HepG2 (cell line): ENCODE measurements around the gene TEF. TPM values are rescaled to one million over a fixed set of nuclear protein-coding genes. Genes with fewer than 3 reads are reported as not detected.

Experiments
- ATAC-seq: fragments of 200-7000 bp; cut with Tn5 transposase; 3 replicates; pipeline ENCODE4 v1.9.1; 2020; ENCODE audit warnings: mild to moderate bottlenecking, moderate library complexity
- BruUV-seq: library from RNA; stranded (reverse); fragments of 400-500 nt; replicated peaks from 2 replicates; lab custom pipeline; 2021; lab: Mats Ljungman, UMichigan
- CTCF ChIA-PET: fragments of 300-600 bp; formaldehyde crosslinking; extraction: SDS; loops from one replicate; lab custom pipeline; 2021; ENCODE audit warnings: low total read pairs, inconsistent platforms, low intra/inter-chr PET ratio; lab: Yijun Ruan, JAX
- POLR2A ChIA-PET: fragments of 350-600 bp; sonication (Branson Sonifier 250); formaldehyde crosslinking; loops from one replicate; lab custom pipeline; 2020; ENCODE audit warnings: antibody characterized with exemption, inconsistent platforms; lab: Yijun Ruan, JAX
- DNase-seq: peaks from one replicate; pipeline ENCODE4 v3.0.0-alpha.2; 2015; ENCODE audit warnings: low spot score
- FAIRE-seq: peaks from 3 replicates; lab custom pipeline; 2011; peaks lifted over from hg19 to GRCh38; lab: Jason Lieb, UNC
- H2AFZ ChIP-seq: one replicate; pipeline ENCODE4 v1.6.1; 2011; ENCODE audit warnings: low read length, inconsistent platforms
- H3K27ac ChIP-seq: fragments of 300-600 bp; 3 replicates; pipeline ENCODE4 v1.8.0; 2011; ENCODE audit warnings: mixed run types, mild to moderate bottlenecking, mixed read lengths, low read length, inconsistent platforms; ENCODE audit not compliant: insufficient read depth; ENCODE audit errors: extremely low read length
- H3K27me3 ChIP-seq, 2 experiments: fragments of 200-600 bp in 1 of 2; 2 replicates in 1 of 2; 3 replicates in 1 of 2; pipeline versions ENCODE4 v1.6.0 to v1.8.0; 2011; ENCODE audit warnings: low read length in 2 of 2, mild to moderate bottlenecking in 2 of 2, moderate library complexity in 2 of 2, inconsistent platforms in 1 of 2; ENCODE audit not compliant: insufficient read depth in 2 of 2, control insufficient read depth in 1 of 2
- H3K36me3 ChIP-seq, 2 experiments: fragments of 200-600 bp in 1 of 2; replicated peaks in 1 of 2; 2 replicates in 1 of 2; 3 replicates in 1 of 2; pipeline versions ENCODE4 v1.5.1 to v1.8.0; 2011; ENCODE audit warnings: low read length in 2 of 2, inconsistent platforms in 1 of 2; ENCODE audit not compliant: insufficient read depth in 2 of 2, control insufficient read depth in 1 of 2
- H3K4me1 ChIP-seq: 2 replicates; pipeline ENCODE4 v1.5.1; 2012; ENCODE audit warnings: low read length, inconsistent platforms; ENCODE audit not compliant: insufficient read depth
- H3K4me2 ChIP-seq: 2 replicates; pipeline ENCODE4 v1.6.0; 2011; ENCODE audit warnings: low read depth, low read length, inconsistent platforms
- H3K4me3 ChIP-seq, 3 experiments: fragments of 200-600 bp in 1 of 3; sonication (generic), shearing (Covaris generic) in 1 of 3; replicated peaks in 1 of 3; 2 replicates each; pipeline ENCODE4 v1.5.1; 2011 to 2016; ENCODE audit warnings: low read length in 3 of 3, inconsistent platforms in 2 of 3, low read depth in 2 of 3, mild to moderate bottlenecking in 2 of 3, control low read depth in 1 of 3, mixed read lengths in 1 of 3; ENCODE audit not compliant: insufficient read depth in 1 of 3
- H3K79me2 ChIP-seq: one replicate; pipeline ENCODE4 v1.6.1; 2011; ENCODE audit warnings: low read length, inconsistent platforms; ENCODE audit not compliant: insufficient read depth
- H3K9ac ChIP-seq: 2 replicates; pipeline ENCODE4 v1.6.0; 2011; ENCODE audit warnings: mild to moderate bottlenecking, low read depth, low read length, inconsistent platforms; ENCODE audit not compliant: insufficient read depth
- H3K9me3 ChIP-seq: 2 replicates; pipeline ENCODE4 v1.5.1; 2012; ENCODE audit warnings: mild to moderate bottlenecking, low read length
- H4K20me1 ChIP-seq: 2 replicates; pipeline ENCODE4 v1.6.0; 2011; ENCODE audit warnings: inconsistent platforms, mild to moderate bottlenecking, low read length, moderate library complexity; ENCODE audit not compliant: insufficient read depth
- ESRRA ChIP-seq: sonication (generic); formaldehyde crosslinking; IDR thresholded peaks from 2 replicates; pipeline ENCODE4 v1.5.1; 2020; ENCODE audit warnings: mild to moderate bottlenecking, low read depth, missing genetic modification reagents
- ETV6 ChIP-seq: sonication (generic); formaldehyde crosslinking; conservative IDR thresholded peaks from 2 replicates; pipeline ENCODE4 v1.4.0; 2020; ENCODE audit warnings: missing genetic modification reagents
- HIVEP1 ChIP-seq: sonication (generic); formaldehyde crosslinking; IDR thresholded peaks from 2 replicates; pipeline ENCODE4 v1.4.0; 2020; ENCODE audit warnings: mild to moderate bottlenecking, missing genetic modification reagents
- HMGXB4 ChIP-seq, 2 experiments: sonication (generic) in 1 of 2; formaldehyde crosslinking in 1 of 2; IDR thresholded peaks; 2 replicates each; pipeline versions ENCODE4 v1.4.0 to v1.6.1; 2018 to 2020; ENCODE audit warnings: missing genetic modification reagents in 2 of 2, borderline replicate concordance in 1 of 2, low read depth in 1 of 2, mild to moderate bottlenecking in 1 of 2, missing biosample characterization in 1 of 2
- MEIS1 ChIP-seq: sonication (generic); formaldehyde crosslinking; IDR thresholded peaks from 2 replicates; pipeline ENCODE4 v1.9.0; 2021; ENCODE audit warnings: mild to moderate bottlenecking, missing genetic modification reagents, moderate library complexity, borderline replicate concordance
- PPARG ChIP-seq: conservative IDR thresholded peaks from 2 replicates; pipeline ENCODE4 v1.6.1; 2016; ENCODE audit warnings: missing biosample characterization, missing genetic modification reagents
- RBAK ChIP-seq: sonication (generic); formaldehyde crosslinking; IDR thresholded peaks from 2 replicates; pipeline ENCODE4 v1.5.1; 2020; ENCODE audit warnings: mild to moderate bottlenecking, missing genetic modification reagents
- SKI ChIP-seq: fragments of 450-650 bp; IDR thresholded peaks from one replicate; pipeline ENCODE4 v1.6.1; 2018; ENCODE audit warnings: mild to moderate bottlenecking; ENCODE audit not compliant: partially characterized antibody
- SRY ChIP-seq: sonication (generic); formaldehyde crosslinking; IDR thresholded peaks from 2 replicates; pipeline ENCODE4 v1.8.0; 2022; ENCODE audit warnings: mild to moderate bottlenecking, missing genetic modification reagents
- SSRP1 ChIP-seq: IDR thresholded peaks from 2 replicates; pipeline ENCODE4 v1.6.1; 2016; ENCODE audit warnings: control low read depth
- TRIM24 ChIP-seq: sonication (generic); formaldehyde crosslinking; IDR thresholded peaks from 2 replicates; pipeline ENCODE4 v1.8.0; 2022; ENCODE audit warnings: mild to moderate bottlenecking, missing genetic modification reagents
- YEATS4 ChIP-seq: sonication (generic); formaldehyde crosslinking; IDR thresholded peaks from 2 replicates; pipeline ENCODE4 v1.4.0; 2020; ENCODE audit warnings: missing genetic modification reagents, borderline replicate concordance
- ZNF207 ChIP-seq: fragments of 450-650 bp; IDR thresholded peaks from 2 replicates; pipeline ENCODE4 v1.6.1; 2016; ENCODE audit warnings: antibody characterized with exemption, borderline replicate concordance
- ZNF275 ChIP-seq: sonication (generic); formaldehyde crosslinking; IDR thresholded peaks from 2 replicates; pipeline ENCODE4 v1.8.0; 2022; ENCODE audit warnings: missing genetic modification reagents, mild to moderate bottlenecking, inconsistent platforms, borderline replicate concordance
- ZNF33A ChIP-seq: sonication (generic); formaldehyde crosslinking; IDR thresholded peaks from 2 replicates; pipeline ENCODE4 v1.5.1; 2020; ENCODE audit warnings: missing genetic modification reagents, mild to moderate bottlenecking, moderate library complexity, borderline replicate concordance
- ZNF615 ChIP-seq: sonication (generic); formaldehyde crosslinking; IDR thresholded peaks from 2 replicates; pipeline ENCODE4 v1.5.0; 2020; ENCODE audit warnings: mild to moderate bottlenecking, missing genetic modification reagents, borderline replicate concordance
- ZNF710 ChIP-seq: sonication (generic); formaldehyde crosslinking; IDR thresholded peaks from 2 replicates; pipeline ENCODE4 v1.5.0; 2020; ENCODE audit warnings: mild to moderate bottlenecking, missing genetic modification reagents, borderline replicate concordance
- WGBS: methylation state at CpG from one replicate; pipeline ENCODE4 v1.1.6; 2017; ENCODE audit warnings: low lambda C conversion rate; 5-methylcytosine and 5-hydroxymethylcytosine counted together
- in situ Hi-C: cut with HindIII; loops from 2 replicates; pipeline ENCODE4 v1.10.0; 2017; ENCODE audit warnings: low pct_unique_long_range_greater_than_20kb; ENCODE audit not compliant: extremely low pct_ligation_motif_present
- intact Hi-C: fragments of 100-400 bp; cut with micrococcal nuclease; formaldehyde crosslinking; loops from one replicate; pipeline ENCODE4 v1.10.0; 2022; ENCODE audit not compliant: unreplicated experiment
- polyA plus RNA-seq, 8 experiments: library from polyadenylated mRNA; depleted of rRNA in 3 of 8; stranded (reverse) in 7 of 8; unstranded in 1 of 8; fragments of >200 nt; fragmentation: Illumina TruSeq in 4 of 8; extraction: Trizol in 4 of 8; gene quantifications; 2 replicates each; pipeline versions ENCODE4 v1.2.1 to v1.2.3, GENCODE V29; 2011 to 2016; ENCODE audit warnings: low read depth in 4 of 8, missing spikeins in 1 of 8, mixed read lengths in 1 of 8; ENCODE audit not compliant: insufficient read depth in 1 of 8
- total RNA-seq, 5 experiments: library from RNA; depleted of rRNA; stranded (reverse); fragments of >200 nt; fragmentation: Illumina TruSeq; extraction: Trizol; gene quantifications; 2 replicates each; pipeline ENCODE4 v1.2.3, GENCODE V29; 2016; ENCODE audit warnings: low read depth in 1 of 5

The TEF gene
- total and polyA plus RNA-seq, 2 of the 13 experiments (the other 11 are each of a cell fraction or from before 2014, with no cell fraction given) = 7.6 to 11.2 TPM

- intact Hi-C loops (loop anchor here (2.0 kb wide), 1 partner anchor 115 kb away; no protein-coding TSS in a partner anchor), in situ Hi-C loops (loop anchor here (5.0 kb wide), 1 partner anchor 115 kb away; no protein-coding TSS in a partner anchor)
- peaks cover 63% of the 10 kb centered on the region for H3K4me1 ChIP-seq
- H3K79me2 ChIP-seq = no peaks in the 10 kb centered on the region
- H3K9ac ChIP-seq = peak overlapping the region; percentile 30; the same call in 1 of the 2 replicates
- peak overlapping the region; percentile 53 for H3K27ac ChIP-seq
- no peaks in the 10 kb centered on the region for H4K20me1 ChIP-seq
- H3K4me3 ChIP-seq = 0 out of 6 replicates have a peak overlapping the region, but pooled peaks of 1 of the 3 experiments have one; percentile 11
- H2AFZ ChIP-seq = no peak overlapping the region
- BruUV-seq = no TSS peak
- ATAC-seq (peak; percentile 39), FAIRE-seq (peak; percentile 72), DNase-seq (peak; percentile 70)
- ChIA-PET CTCF (interaction anchor here (2.2 to 3.5 kb wide), 2 partner anchors 116 to 125 kb away, joined by 11 to 37 read pairs; no protein-coding TSS in a partner anchor), POLR2A (interaction anchor here (0.5 to 3.3 kb wide), 15 partner anchors 9 to 479 kb away, joined by 3 to 33 read pairs (median 3); partner anchors contain the start of genes ACO2, PHF5A, PMM1 and TEF)
- H3K4me2 ChIP-seq = peak overlapping the region; percentile 72
- WGBS = 57% methylated on average over 9 of the region's 16 CpGs
- H3K27me3 ChIP-seq = no peaks in the 10 kb centered on the region
- H3K9me3 ChIP-seq = no peaks in the 10 kb centered on the region
- H3K36me3 ChIP-seq = no peaks in the 10 kb centered on the region
- TF ChIP-seq ZNF615 (CRISPR knock-in tag) (no peak), PPARG (CRISPR knock-in tag) (no peak), RBAK (no peak), SSRP1 (CRISPR knock-in tag) (no peak), MEIS1 (CRISPR knock-in tag) (no peak), ZNF33A (no peak), ETV6 (CRISPR knock-in tag) (no peak), ZNF710 (CRISPR knock-in tag) (no peak), SRY (CRISPR knock-in tag) (no peak), SKI (no peak), HMGXB4 (CRISPR knock-in tag; IDR thresholded peaks at IDR 0.05; ENCODE audit: borderline replicate concordance in 1 of 2, low read depth in 1 of 2) (no peak), ZNF207 (no peak), TRIM24 (no peak), ESRRA (CRISPR knock-in tag) (peak; percentile 74), YEATS4 (CRISPR knock-in tag) (no peak), HIVEP1 (CRISPR knock-in tag) (no peak), ZNF275 (CRISPR knock-in tag) (no peak)
These were observed 20.3 kb downstream of the TEF start for GRCh38 chr22:41401781-41402648.
